Cardiac muscle cell (in vitro differentiated cells and primary cell): ENCODE data around the gene JAK3. TPM values are rescaled to one million over a fixed set of nuclear protein-coding genes. Genes with fewer than 3 reads are reported as not detected.

Experiments
- DNase-seq, 2 donors: peaks; one replicate each; pipeline versions ENCODE4 v3.0.0 to v3.0.0-alpha.2; 2010 to 2017; ENCODE audit warnings: low read depth in 1 of 2, low spot score in 1 of 2
- H3K27ac ChIP-seq: fragments of 200-600 bp; sonication (generic); 2 replicates; pipeline ENCODE4 v1.5.1; 2016
- H3K27me3 ChIP-seq: fragments of 200-600 bp; sonication (generic); 2 replicates; pipeline ENCODE4 v1.6.0; 2016; ENCODE audit warnings: control low read depth
- H3K36me3 ChIP-seq: fragments of 200-600 bp; sonication (generic); 2 replicates; pipeline ENCODE4 v1.5.1; 2016; ENCODE audit warnings: control low read depth
- H3K4me1 ChIP-seq: fragments of 200-600 bp; sonication (generic); 2 replicates; pipeline ENCODE4 v1.8.1; 2017; ENCODE audit warnings: low read depth, mild to moderate bottlenecking, mixed run types
- H3K4me3 ChIP-seq: fragments of 200-600 bp; sonication (generic); 2 replicates; pipeline ENCODE4 v1.5.1; 2016; ENCODE audit warnings: mild to moderate bottlenecking
- H3K9me3 ChIP-seq: fragments of 200-600 bp; sonication (generic); 2 replicates; pipeline ENCODE4 v1.5.1; 2017; ENCODE audit warnings: low read depth, mild to moderate bottlenecking, control low read depth
- polyA plus RNA-seq: library from polyadenylated mRNA; unstranded; fragments of >200 nt; fragmentation: Nextera tagmentation; extraction: Ambion mirVana; gene quantifications from 2 replicates; pipeline ENCODE4 v1.2.1, GENCODE V29; 2016
- total RNA-seq: library from RNA; depleted of rRNA; stranded (reverse); fragments of >200 nt; gene quantifications from 2 replicates; pipeline ENCODE4 v1.2.3, GENCODE V29; 2016
- TF ChIP-seq, protein P1 (sequence below): IDR thresholded peaks from 2 replicates; pipeline ENCODE4 v1.5.1; 2012; ENCODE audit warnings: low read depth, mild to moderate bottlenecking, low read length

Gene JAK3
- total and polyA plus RNA-seq, 2 experiments from 2014 or later = 1.5 to 14.5 TPM

- TF ChIP-seq, protein P1, sequence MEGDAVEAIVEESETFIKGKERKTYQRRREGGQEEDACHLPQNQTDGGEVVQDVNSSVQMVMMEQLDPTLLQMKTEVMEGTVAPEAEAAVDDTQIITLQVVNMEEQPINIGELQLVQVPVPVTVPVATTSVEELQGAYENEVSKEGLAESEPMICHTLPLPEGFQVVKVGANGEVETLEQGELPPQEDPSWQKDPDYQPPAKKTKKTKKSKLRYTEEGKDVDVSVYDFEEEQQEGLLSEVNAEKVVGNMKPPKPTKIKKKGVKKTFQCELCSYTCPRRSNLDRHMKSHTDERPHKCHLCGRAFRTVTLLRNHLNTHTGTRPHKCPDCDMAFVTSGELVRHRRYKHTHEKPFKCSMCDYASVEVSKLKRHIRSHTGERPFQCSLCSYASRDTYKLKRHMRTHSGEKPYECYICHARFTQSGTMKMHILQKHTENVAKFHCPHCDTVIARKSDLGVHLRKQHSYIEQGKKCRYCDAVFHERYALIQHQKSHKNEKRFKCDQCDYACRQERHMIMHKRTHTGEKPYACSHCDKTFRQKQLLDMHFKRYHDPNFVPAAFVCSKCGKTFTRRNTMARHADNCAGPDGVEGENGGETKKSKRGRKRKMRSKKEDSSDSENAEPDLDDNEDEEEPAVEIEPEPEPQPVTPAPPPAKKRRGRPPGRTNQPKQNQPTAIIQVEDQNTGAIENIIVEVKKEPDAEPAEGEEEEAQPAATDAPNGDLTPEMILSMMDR = no peak
- no peak within 1 kb of the TSS for H3K27ac ChIP-seq
- DNase-seq = peak; percentile 20 to 58
- peaks cover 48% of the 10 kb centered on the region for H3K27me3 ChIP-seq
- H3K4me3 ChIP-seq = no peak within 1 kb of the TSS
- H3K9me3 ChIP-seq = no peaks in the 10 kb centered on the region
- H3K36me3 ChIP-seq = no peaks in the 10 kb centered on the region
- no peaks in the 10 kb centered on the region for H3K4me1 ChIP-seq
Measured at GRCh38 chr19:17794731-17795494, 52.9 kb downstream of the JAK3 start, which contains the start of gene B3GNT3. Gene B3GNT3 (plus strand): TSS chr19:17795138. CDS start chr19:17807808, 12,670 bp downstream.

- DNase-seq = no peak
- Histone ChIP-seq H3K27ac (no peak overlapping the region), H3K4me3 (no peak overlapping the region), H3K27me3 (peaks cover 48% of the 10 kb centered on the region), H3K9me3 (no peaks in the 10 kb centered on the region), H3K36me3 (no peaks in the 10 kb centered on the region), H3K4me1 (no peaks in the 10 kb centered on the region)
- TF ChIP-seq, protein P1 = no peak
Measured at GRCh38 chr19:17794412-17794730, 53.4 kb downstream of the JAK3 start.

GRCh38 chr19:17790059-17790780 is 57.6 kb downstream of the JAK3 start:
- TF ChIP-seq, protein P1 = no peak

GRCh38 chr19:17788632-17789031 is 59.1 kb downstream of the JAK3 start:
- Histone ChIP-seq H3K36me3 (no peaks in the 10 kb centered on the region), H3K4me3 (no peak overlapping the region), H3K4me1 (no peaks in the 10 kb centered on the region), H3K9me3 (no peaks in the 10 kb centered on the region), H3K27me3 (peaks cover 4% of the 10 kb centered on the region), H3K27ac (no peak overlapping the region)
- DNase-seq = no peak
- TF ChIP-seq, protein P1 = no peak

More at GRCh38 chr19:17790059-17790780, 57.6 kb downstream of the JAK3 start:
- H3K36me3 ChIP-seq = no peaks in the 10 kb centered on the region
- no peaks in the 10 kb centered on the region for H3K4me1 ChIP-seq
- no peaks in the 10 kb centered on the region for H3K9me3 ChIP-seq
- H3K4me3 ChIP-seq = no peak overlapping the region
- peaks cover 20% of the 10 kb centered on the region for H3K27me3 ChIP-seq
- H3K27ac ChIP-seq = no peak overlapping the region
- DNase-seq = no peak

DNA sequence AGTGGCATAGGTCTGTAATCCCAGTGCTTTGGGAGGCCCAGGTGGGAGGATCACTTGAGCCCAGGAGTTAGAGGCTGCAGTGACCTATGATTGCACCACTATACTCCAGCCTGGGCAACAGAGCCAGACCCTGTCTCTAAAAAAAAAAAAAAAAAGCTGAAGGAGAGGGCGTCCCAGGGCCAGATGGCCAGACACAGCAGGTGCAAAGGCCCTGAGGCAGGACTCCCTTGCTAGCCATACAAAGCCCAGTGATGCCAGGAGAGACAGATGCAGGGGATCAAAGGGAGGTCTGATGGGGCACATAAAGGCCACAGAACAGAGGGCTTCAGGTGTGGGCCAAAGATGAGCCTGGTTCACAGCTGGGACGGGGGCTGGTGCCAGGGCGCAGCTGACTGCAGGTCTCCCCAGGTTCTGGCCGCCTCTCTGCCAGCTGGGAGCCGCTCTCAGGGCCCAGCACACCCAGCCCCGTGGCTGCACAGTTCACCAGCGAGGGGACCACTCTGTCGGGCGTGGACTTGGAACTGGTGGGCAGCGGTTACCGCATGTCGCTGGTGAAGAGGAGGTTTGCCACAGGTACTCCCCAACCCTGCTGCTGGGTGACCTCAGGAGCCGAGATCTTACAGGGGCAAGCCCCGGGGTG is 60.4 kb downstream of the JAK3 start:
- Histone ChIP-seq H3K27me3 (no peaks in the 10 kb centered on the region), H3K36me3 (no peaks in the 10 kb centered on the region), H3K4me1 (no peaks in the 10 kb centered on the region), H3K9me3 (no peaks in the 10 kb centered on the region), H3K27ac (no peak overlapping the region), H3K4me3 (no peak overlapping the region)
- TF ChIP-seq, protein P1 = no peak
- no peak for DNase-seq
